Embryonic facial prominence (tissue), 1 donor: ENCODE measurements around the gene DAB1.

Experiments used
- DNase-seq: peaks from one replicate; pipeline ENCODE4 v3.0.0-alpha.2; 2016; ENCODE audit errors: extremely low spot score

DAB1 gene

DNA sequence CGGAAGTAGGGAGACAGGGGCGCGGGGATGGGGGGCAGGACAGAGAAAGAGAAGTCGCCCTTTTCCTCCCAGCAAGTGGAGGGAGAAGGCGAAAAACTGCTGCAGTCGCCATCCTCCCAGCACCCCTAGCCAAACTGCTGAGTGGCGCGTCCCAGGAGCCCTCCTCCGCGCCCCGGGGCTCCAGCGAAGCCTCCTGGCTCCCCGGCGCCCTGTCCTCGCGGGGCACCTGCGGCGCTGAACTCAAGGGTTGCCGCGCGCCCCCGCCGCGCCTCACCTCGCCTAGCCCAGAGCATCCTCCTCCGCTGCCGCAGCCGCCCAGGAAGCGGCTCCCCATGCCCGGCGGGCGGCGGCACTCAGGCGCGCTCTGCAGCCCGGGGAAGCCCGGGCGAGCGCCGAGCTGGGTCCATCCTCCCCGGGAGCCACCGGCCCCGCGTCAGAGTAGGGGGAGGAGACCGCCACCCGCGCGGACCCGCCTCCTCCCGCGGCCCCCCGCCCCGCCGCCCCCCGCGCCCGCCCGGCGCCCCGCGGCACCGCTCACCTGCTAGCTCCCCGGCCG lies at the start of gene DAB1:
Gene DAB1 (minus strand): TSS at position 405 of the 556 bp plus-strand sequence. CDS start 133,030 bp downstream, outside the sequence.
- no peak for DNase-seq

DNA sequence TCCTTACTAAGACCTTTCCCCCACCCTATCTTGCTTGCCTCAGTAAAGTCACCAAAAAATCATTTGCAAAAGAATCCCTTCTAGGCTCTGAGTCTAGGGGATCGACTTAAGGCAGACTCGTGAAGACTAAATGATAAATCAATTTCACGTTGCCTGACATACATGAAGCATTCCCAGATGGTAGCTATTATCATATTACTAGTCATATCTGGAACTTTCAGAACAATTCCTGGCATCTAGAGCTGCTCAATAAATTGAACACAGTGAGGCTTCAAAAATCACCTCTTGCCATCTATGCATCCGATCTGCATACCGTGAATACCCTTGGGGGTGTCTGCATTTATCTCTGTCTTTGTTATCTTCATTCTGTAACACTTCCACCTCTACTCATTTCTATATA lies 49.6 kb upstream of the DAB1 start:
- DNase-seq: no peak

DNA sequence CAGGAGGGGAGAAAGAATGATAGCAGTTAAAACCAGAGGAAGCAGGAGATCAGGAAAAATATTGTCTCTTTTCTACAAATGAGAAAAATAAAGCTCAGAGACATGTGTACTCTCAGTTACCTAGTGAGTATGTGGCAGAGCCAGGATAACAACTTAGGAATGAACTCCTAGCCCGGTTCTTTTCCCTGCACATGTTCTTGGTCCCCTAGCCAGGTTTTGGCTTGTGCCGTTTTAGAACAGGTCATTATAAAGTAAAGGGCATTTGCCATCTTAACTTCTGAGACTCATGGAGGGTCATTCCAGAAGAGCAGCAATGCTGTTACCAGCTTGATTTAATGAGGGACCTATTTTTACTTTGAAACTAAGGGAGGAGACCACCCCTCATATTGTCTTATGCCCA lies 48.1 kb upstream of the DAB1 start:
- DNase-seq: no peak

DNA sequence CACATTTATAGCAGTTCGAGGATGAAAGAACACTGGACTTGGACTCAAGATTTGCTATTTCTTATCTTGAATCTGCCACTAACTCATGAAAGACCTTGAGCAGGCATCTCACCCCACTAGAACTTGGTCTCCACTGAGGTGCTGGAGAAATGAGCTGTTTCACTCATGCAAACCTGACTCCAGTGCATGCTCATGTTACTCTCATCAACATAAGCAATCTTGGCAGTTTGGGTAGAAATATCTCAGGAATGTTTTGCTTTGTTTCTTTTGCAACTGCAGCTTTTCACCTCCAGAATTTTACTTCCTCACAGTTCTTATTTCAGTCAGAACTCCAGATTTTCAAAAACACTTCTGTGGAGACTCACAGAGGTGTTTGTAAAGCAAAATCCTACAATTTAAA lies 46.2 kb upstream of the DAB1 start:
- no peak for DNase-seq

DNA sequence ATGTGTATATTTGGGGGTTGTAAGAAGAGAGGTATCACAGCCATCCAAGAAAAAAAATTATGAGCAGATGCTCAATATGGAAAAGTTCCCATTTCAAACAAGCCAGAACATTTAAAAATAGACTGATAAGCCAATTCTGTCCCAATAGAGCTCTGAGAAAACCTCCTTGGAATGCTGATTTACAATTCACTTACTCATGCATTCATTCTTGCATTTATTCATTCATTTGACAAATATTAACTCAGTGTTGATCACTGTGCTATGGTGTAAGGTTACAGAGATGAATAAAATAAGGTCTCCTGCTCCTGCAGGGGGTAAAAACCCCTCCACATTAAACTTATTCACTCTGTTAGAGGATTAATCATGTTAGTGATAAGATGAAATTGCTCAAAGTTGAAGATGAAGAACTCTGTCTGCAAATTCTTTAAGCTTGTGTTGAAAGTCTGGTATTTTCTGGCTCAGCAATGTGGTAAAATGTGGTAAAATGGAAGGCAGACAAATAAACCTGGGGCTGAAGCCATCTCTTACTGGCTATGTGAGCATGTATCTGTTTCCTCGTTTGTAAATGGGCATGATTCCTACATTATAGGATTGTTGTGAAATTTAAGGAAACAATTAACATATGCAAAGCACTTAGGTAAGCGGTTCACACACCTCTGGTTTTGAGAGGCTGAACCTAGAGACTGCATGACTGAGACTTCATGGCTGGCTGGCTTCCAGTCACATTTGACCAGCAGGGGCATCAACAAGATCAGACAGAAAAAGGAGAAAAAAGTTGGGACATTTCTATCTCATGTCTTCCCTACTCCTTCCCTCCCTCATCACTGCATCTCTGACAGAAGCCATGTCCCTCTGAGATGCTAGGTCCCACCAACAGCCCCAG lies 45.0 kb upstream of the DAB1 start:
- no peak for DNase-seq

DNA sequence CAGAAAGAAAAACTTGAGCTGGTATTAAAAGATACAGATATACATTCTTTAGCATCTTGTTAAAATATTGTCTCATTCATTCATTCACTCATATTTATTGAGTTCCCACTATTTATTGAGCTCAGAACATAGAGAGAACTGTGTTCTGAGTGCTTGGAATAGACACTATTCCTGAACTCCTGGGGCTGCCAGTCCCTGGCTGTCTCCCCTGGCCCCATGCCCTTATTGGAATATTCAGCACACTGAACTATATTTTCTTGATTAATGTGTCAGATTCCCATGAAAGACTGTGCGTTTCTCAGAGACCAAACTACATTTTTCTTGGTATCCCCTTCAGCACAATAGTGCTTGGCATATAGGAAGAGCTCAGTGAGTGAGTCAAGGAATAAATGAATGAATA lies 44.0 kb upstream of the DAB1 start:
- DNase-seq: no peak

DNA sequence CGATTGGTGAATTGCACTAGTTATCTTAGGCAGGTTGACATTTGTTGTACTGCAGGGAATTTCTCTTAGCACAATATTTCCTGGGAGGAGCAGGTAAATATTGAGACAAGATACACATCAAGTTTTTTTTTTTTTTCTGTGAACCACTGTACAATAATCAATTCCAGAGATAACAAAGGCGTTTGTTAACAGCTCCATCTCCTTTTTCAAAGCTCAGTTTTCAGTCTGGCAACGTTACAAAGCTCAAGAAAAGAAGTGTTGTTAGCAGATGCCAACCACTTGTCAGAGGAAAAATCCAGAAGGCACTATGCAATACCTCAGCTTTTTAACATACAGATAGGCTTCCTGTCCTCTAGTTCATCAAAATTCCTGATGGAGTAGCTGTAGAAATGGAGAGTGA lies 40.9 kb upstream of the DAB1 start:
- no peak for DNase-seq

DNA sequence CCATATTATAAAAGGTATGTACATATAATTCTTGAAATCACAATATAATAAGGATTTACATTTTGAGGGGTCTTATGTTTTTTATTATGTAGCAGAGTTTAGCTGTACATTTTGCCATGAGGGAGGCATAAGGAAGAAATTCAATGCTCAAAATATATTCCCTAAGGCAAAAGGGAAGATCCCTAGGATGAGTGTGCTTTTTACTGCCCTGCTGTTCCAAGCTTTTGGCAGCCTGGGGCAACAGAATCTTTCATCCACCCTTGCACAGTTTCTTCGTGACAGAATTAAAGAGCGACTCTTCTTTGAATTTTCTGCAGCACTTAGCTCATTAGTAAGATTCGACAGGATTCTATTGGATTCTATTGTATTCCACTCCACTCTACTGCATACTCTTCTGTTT lies 39.5 kb upstream of the DAB1 start:
- DNase-seq: no peak

DNA sequence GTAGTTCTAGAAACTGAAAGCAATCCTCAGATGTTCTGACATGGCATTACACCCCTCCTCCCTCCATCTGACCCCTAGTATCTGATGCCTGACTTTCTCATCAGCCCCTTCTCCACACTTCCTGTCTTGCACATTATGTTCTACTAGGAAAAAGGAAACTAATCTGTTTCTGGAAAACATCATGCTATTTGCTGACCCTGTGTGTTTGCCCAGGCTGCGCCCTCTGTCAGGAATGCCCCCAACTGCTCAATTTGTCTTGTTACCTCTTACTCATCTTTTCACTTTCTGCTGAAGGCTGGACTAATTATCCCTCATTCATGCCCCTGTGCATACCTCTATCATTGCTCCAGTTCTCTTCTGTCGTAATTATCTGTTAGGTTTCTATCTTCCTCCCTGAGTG lies 37.5 kb upstream of the DAB1 start:
- DNase-seq: no peak

DNA sequence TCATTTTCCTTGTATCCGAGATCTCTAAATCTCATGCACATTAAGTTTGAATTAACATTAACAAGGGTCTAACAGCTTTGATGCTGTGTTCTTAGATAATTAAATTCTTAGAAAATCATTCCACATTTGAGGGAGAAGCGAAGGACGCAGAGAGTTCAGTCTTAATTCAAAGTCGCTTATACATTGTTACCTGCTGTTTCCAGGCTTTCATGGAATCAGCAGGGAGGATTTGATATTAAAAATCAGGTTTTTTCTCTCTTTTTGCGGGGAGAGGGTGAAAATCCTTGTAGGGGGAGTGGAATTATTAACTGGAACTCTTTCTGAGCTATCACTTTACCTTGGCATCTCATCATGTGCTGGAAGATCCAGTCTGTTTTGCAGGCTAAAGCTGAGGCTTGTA lies 27.7 kb upstream of the DAB1 start:
- DNase-seq: no peak

DNA sequence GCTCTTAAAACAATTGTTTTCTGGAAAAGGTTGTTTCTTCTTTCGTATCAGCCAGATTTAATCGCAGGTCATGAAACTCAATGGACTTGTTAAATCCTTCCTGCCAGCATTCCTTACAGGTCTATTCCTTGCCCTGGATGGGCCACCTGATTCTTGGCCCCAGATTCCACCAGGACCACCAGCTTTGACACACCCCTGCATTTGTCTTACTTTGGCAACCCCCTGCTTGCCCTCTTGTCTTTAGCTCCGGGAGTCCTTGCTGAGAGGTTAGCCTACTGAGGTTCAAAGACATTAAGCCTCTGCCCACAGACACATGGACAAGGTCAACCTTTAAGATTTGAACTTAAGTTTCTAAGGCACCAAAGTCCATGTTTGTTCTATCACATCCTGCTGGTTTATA lies 27.1 kb upstream of the DAB1 start:
- no peak for DNase-seq

DNA sequence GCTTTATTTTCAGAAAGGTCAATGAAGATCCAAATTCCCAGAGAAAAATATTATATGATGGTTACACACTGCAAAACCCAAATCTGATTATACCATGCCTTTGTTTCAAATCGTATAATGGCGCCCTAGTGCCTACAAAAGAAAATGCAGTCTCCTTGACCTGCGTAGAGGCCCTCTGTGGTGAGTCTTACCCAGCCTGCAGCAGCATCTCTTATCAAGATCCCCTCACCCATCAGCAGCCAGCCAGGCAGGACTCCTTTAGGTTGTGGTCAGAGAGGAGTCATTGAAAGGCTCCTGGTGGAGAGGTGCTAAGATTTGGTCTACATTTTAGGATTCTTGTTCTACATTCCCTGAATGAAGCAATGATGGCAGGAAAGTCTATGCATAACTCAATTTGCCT lies 23.7 kb upstream of the DAB1 start:
- no peak for DNase-seq

DNA sequence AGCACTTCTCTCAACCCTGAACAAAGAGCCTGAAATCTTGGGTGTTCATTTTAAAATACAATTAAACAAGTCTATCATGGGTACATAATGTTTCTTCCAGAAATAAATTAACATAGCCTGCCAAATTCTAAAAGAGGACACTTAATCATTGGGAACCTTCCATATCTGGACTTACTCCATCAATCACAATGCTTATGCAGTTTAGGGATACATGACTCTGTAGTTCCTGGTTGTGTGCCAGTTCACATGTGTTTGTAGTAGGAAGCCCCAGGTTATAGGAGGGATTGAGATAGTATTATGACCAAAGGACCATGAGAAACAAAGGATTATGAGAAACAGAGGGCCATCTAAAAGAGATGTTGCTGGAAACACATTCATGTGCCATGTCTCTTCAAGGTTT lies 19.1 kb upstream of the DAB1 start:
- DNase-seq: no peak

DNA sequence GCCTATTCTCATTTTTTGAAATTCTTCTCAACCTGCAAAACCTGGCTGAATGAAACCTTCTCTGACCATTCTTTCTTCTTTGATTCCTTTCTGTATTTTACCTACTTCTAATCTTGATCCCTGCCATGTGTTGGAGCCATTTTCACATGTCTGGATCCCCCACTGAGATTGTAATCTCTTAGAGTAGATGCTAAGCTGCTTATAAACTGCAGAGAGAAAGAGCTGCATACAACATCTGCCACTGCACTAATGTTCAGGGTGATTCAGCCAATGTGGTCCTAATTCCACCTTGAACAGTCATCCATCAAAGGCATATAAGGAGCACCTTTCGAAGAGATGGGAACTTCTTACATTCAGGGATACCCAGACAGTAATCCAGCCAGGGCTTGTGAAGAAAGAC lies 16.2 kb upstream of the DAB1 start:
- DNase-seq: no peak

DNA sequence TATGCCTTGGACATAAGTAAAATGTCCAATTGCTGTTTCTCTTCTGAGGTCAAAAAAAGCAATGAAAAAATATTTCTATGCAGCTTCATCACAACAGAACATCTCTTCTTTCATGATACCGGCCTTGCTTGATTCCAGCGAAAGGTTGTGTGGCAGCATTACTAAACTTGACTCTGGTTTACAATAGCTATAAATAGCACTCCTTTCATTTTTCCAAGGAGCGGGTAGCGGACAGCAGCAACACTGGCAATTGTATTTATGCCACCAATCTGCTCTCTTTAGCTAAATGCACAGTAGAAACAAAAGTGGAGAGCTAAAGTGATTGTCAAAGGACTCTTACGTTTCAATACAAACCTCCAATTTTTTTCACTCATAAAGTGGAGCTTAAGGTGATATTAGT lies 7.5 kb upstream of the DAB1 start:
- DNase-seq: no peak

DNA sequence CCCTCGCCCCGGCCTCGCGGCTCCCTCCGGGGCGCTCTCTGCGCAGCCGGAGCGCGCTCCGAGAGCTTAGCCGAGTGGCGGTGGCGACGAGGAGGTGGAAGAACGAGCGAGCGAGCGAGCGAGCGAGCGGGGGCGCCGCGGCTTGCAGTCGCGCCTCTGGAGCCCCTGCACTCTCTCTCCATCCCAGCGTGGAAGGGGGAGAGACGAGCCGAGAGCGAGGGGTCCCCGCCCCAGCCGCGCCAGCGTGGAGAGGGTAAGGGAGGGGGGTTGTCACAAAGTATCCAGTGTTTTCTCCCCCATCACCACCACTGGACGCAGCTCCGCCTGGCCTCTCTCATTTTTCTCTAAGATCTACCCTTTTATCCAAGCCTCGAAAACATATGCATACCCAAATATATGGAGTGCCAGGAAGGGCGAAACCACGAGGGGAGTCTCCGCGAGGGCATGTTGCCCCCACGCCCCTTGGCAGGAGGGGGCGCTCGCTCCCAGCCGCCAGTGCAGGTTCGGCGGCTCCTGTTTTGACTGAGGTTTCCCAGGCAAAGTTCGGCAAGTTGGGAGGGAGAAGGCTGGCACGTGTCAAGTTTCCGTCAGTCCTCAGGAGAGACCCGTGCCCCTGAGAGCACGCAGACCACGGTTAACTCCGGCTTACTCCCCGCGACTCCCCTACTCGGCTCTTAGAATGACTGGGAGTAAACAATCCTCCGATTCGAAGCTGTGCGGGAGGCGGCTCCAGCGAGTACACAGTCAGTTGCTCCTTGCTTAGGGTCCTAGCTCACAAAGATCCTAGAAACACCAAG lies 569 bp upstream of the DAB1 start:
- no peak for DNase-seq

DNA sequence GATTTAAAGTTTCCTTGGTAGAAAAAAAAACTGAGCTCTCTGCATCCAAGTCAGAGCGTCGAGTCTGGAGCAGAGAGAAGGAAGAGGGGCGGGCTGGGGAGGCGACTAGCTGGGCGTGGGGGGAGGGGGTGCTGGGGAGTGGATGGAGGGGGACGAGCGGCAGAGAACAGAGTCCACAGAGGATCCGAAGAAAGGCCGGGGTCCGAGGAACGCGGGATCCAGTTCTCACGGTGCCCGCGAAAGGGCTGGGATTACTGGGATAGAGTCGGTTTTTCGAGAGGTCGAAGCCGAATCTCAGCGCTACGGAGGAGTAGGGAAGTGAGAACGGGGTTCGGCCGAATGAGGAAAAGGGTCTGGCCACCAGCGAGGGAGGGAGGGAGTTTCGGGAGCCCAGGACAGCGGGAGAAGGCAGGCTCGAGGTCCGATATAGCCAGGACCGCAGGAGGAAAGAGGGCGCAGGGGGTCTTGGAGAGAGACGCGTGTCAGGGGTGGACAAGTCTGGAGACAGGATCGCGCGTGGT lies 665 bp downstream of the DAB1 start:
- no peak for DNase-seq

DNA sequence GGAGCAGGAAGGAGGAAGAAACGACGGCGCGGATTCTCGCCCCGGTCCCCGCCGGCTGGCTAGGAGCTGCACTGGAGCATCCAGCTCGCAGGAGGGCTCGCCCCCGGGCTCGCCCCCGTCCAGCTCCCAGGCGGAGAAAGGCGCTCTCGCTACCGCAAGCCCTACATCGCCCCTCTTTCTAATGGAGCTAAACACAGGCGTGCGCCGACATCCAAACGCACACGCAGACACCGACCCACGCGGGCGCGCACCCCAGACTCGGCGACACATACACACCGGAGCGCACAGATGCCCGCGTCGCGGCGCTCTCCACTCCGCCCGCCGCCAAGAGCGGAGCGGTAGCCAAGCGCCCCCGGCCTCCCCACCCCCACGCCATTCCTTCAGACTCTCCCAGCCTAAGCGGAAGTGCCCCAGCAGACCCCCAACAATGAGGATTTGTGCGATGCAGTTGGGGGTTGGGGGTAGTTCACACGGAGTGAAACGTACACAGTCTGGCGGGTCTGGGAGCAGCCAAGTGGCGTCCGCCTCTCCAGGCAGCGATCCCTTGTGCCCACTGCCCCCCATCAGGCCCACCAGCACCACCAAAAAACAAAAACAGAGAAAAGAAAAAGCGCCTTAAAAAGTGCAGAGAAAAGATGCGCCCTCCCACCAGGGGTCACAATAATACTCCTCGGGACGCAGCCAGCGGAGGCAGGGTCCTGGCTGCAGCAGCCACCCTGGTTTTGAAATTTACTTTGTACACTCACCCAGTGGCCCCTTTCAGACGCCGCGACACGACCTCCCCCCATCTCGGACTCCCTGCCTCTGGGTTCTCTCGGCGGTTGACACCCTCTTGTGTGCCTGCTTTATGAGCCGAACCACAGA lies 1.4 kb downstream of the DAB1 start:
- DNase-seq: no peak

DNA sequence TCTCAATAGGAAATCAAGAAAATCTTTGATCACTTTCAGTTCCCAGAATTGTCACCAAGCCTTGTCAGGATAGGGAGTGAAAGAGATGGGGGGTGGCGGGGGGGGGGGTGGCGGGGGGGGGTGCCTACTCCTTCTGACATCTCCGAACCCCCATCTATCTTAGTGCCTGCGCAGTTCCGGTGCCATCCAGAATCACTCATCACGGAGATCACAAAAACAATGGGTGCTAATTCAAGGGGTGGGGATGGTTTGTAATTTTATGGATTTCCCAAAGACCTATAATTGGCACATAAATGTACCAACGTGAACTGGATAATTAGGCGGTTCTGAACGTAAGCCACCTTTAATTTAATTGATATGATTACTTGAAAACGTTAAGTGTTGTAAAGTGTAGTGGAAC lies 2.1 kb downstream of the DAB1 start:
- no peak for DNase-seq

DNA sequence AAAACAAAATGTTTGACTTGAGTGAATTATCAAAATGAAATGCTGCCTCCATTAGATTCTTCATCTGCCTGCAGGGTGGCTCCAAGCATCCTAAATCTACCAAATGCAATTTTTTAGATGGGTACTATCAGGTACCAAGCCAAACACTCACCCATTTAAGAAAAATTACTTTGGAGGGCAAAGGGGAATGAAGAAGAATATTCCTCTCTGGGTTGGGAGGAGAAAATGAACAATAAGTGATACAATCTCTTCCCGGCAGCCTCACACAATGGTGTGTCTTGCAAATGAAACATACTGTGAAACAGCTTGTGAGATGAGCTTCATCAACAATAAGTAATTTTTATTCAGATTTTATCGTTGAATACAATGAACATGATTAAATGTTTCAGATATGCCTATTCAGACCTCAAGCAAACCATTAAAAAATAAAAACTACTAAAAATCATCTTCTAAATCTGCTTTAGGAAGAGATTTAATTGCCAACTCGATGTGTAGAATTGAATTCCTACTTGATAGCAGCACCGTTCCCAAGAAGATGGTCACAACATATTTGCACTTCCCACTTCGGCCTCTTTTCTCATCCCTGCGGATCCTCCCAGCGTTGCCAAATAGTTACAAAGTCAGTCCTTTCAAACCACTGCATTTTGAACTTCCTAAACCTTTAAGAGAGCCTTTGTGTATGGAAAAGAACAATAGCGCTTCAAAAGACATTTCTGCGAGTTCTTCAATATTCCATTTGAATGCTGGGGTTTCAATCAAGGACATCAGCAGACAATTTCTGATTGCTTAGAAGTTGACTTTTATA lies 2.7 kb downstream of the DAB1 start:
- DNase-seq: no peak

DNA sequence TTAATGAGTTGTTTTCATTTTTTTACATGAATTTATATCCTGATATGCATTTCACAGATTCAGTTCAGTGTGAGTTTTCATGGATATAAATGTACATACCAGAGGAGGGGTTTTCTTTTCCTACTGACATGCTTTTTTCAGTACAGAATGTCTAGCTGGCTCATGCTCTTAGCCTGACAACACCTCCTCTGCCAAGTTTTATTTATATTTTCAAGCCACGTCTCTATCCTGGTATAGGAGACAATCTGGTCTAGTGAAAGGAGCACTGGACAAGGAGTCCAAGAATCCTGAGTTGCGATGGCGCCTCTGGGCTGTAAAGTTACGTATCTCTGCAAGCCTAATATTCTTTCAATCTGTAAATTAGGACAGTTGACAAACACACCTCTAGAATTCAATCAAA lies 4.9 kb downstream of the DAB1 start:
- DNase-seq: no peak
